ENCODE results near the gene CFAP68. TPM values are rescaled to one million over a fixed set of nuclear protein-coding genes. Genes with fewer than 3 reads are reported as not detected.

Gene CFAP68
- total RNA-seq, 1 donor from 2014 or later = 26.0 TPM

GRCh38 chr11:111908639-111909305 lies 29.4 kb downstream of the CFAP68 start:
- DNase-seq = no peak
- intact Hi-C loops (cut with micrococcal nuclease) = no loop called here
- H3K27me3 ChIP-seq (ENCODE audit: low read depth) = peaks cover 13% of the 10 kb centered on the region
- H3K9me3 ChIP-seq (replicated peaks) = no peaks in the 10 kb centered on the region
- peaks cover 22% of the 10 kb centered on the region for H3K36me3 ChIP-seq
- H3K4me3 ChIP-seq = peak overlapping the region; percentile 77
- no peak for TF ChIP-seq CTCF (IDR thresholded peaks at IDR 0.05; ENCODE audit: borderline replicate concordance)
- peak overlapping the region; percentile 99 for H3K27ac ChIP-seq (replicated peaks)
- peaks cover 56% of the 10 kb centered on the region for H3K4me1 ChIP-seq

GRCh38 chr11:111909378-111909777 lies 30.0 kb downstream of the CFAP68 start:
- H3K27me3 ChIP-seq (ENCODE audit: low read depth) = peaks cover 15% of the 10 kb centered on the region

GRCh38 chr11:111910676-111911562 lies 31.6 kb downstream of the CFAP68 start:
- Histone ChIP-seq H3K9me3 (replicated peaks) (no peaks in the 10 kb centered on the region), H3K27me3 (ENCODE audit: low read depth) (peaks cover 15% of the 10 kb centered on the region), H3K36me3 (peaks cover 22% of the 10 kb centered on the region), H3K27ac (replicated peaks) (peak overlapping the region; percentile 99), H3K4me1 (peaks cover 60% of the 10 kb centered on the region), H3K4me3 (peak overlapping the region; percentile 77)
- peak; percentile 28 for DNase-seq
- no peak for TF ChIP-seq CTCF (IDR thresholded peaks at IDR 0.05; ENCODE audit: borderline replicate concordance)
- intact Hi-C loops (cut with micrococcal nuclease) = no loop called here

More at GRCh38 chr11:111909378-111909777, 30.0 kb downstream of the CFAP68 start:
- intact Hi-C loops (cut with micrococcal nuclease) = no loop called here
- H3K4me1 ChIP-seq = peaks cover 62% of the 10 kb centered on the region
- peaks cover 22% of the 10 kb centered on the region for H3K36me3 ChIP-seq
- TF ChIP-seq CTCF (IDR thresholded peaks at IDR 0.05; ENCODE audit: borderline replicate concordance) = no peak
- peak overlapping the region; percentile 99 for H3K27ac ChIP-seq (replicated peaks)
- DNase-seq = no peak
- no peaks in the 10 kb centered on the region for H3K9me3 ChIP-seq (replicated peaks)
- peak overlapping the region; percentile 77 for H3K4me3 ChIP-seq

- DNase-seq = peak; percentile 89
- peak within 1 kb of the TSS; percentile 99 for H3K27ac ChIP-seq (replicated peaks)
- peaks cover 15% of the 10 kb centered on the region for H3K27me3 ChIP-seq (ENCODE audit: low read depth)
- intact Hi-C loops (cut with micrococcal nuclease) = no loop called here
- H3K9me3 ChIP-seq (replicated peaks) = no peaks in the 10 kb centered on the region
- H3K36me3 ChIP-seq = peaks cover 22% of the 10 kb centered on the region
- TF ChIP-seq CTCF (IDR thresholded peaks at IDR 0.05; ENCODE audit: borderline replicate concordance) = no peak
- peak within 1 kb of the TSS; percentile 77 for H3K4me3 ChIP-seq
- H3K4me1 ChIP-seq = peaks cover 56% of the 10 kb centered on the region
These were observed 32.4 kb downstream of the CFAP68 start, which contains the start of gene CRYAB for GRCh38 chr11:111911563-111912401. CRYAB (minus strand) TSS chr11:111911770; CDS start chr11:111911724, 46 bp downstream.

- Histone ChIP-seq H3K4me3 (peak within 1 kb of the TSS; percentile 77), H3K27me3 (ENCODE audit: low read depth) (peaks cover 15% of the 10 kb centered on the region), H3K36me3 (peaks cover 22% of the 10 kb centered on the region), H3K27ac (replicated peaks) (peak within 1 kb of the TSS; percentile 99), H3K4me1 (peaks cover 56% of the 10 kb centered on the region), H3K9me3 (replicated peaks) (no peaks in the 10 kb centered on the region)
- DNase-seq = peak; percentile 55
- intact Hi-C loops (cut with micrococcal nuclease) = no loop called here
- TF ChIP-seq CTCF (IDR thresholded peaks at IDR 0.05; ENCODE audit: borderline replicate concordance) = no peak
These were observed 33.2 kb downstream of the CFAP68 start, which contains the start of gene HSPB2 for GRCh38 chr11:111912535-111912934. HSPB2 (plus strand) TSS chr11:111912734; CDS start chr11:111912830, 96 bp downstream.
